SK-N-SH (cell line): ENCODE data around the gene PPA2.

Experiments used
- CHD2 ChIP-seq: fragments of 150-350 bp; IDR thresholded peaks from 2 replicates; pipeline ENCODE4 v1.6.1; 2018; ENCODE audit warnings: low read length; ENCODE audit not compliant: partially characterized antibody
- CTCF ChIP-seq: fragments of 200-600 bp; sonication (generic); IDR thresholded peaks from 2 replicates; pipeline ENCODE4 v1.6.1; 2017; ENCODE audit warnings: antibody characterized with exemption, mild to moderate bottlenecking, moderate library complexity
- EZH2phosphoT487 ChIP-seq: fragments of 200-600 bp; sonication (generic); IDR thresholded peaks from 2 replicates; pipeline ENCODE4 v1.6.1; 2017; ENCODE audit warnings: low read depth, mixed run types, mild to moderate bottlenecking, antibody characterized with exemption, moderate library complexity, borderline replicate concordance
- FOSL2 ChIP-seq: IDR thresholded peaks from 2 replicates; pipeline ENCODE4 v1.4.0; 2012; ENCODE audit warnings: low read depth, mild to moderate bottlenecking, moderate library complexity, borderline replicate concordance
- GABPA ChIP-seq: IDR thresholded peaks from 2 replicates; pipeline ENCODE4 v1.4.0; 2012; ENCODE audit warnings: low read depth, mild to moderate bottlenecking
- POLR2AphosphoS5 ChIP-seq: IDR thresholded peaks from 2 replicates; pipeline ENCODE4 v1.6.1; 2012; ENCODE audit warnings: low read depth, low read length
- RFX5 ChIP-seq: IDR thresholded peaks from 2 replicates; pipeline ENCODE4 v1.6.1; 2012; ENCODE audit warnings: mild to moderate bottlenecking, improper control_type of control experiment, low read length
- SIN3A ChIP-seq: IDR thresholded peaks from 2 replicates; pipeline ENCODE4 v1.6.1; 2012; ENCODE audit warnings: low read depth, mild to moderate bottlenecking, low read length, moderate library complexity, borderline replicate concordance
- SMC3 ChIP-seq: IDR thresholded peaks from 2 replicates; pipeline ENCODE4 v1.6.1; 2012; ENCODE audit warnings: low read depth, low read length, improper control_type of control experiment
- USF2 ChIP-seq: fragments of 150-350 bp; IDR thresholded peaks from 2 replicates; pipeline ENCODE4 v1.6.1; 2017; ENCODE audit warnings: antibody characterized with exemption, low read length, low read depth, borderline replicate concordance
- YY1 ChIP-seq: IDR thresholded peaks from 2 replicates; pipeline ENCODE4 v1.4.0; 2012; ENCODE audit warnings: low read depth, mild to moderate bottlenecking
- TF ChIP-seq, protein P1 (sequence below): IDR thresholded peaks from 2 replicates; pipeline ENCODE4 v1.6.1; 2012; ENCODE audit warnings: mild to moderate bottlenecking, low read depth, low read length, moderate library complexity

DNA sequence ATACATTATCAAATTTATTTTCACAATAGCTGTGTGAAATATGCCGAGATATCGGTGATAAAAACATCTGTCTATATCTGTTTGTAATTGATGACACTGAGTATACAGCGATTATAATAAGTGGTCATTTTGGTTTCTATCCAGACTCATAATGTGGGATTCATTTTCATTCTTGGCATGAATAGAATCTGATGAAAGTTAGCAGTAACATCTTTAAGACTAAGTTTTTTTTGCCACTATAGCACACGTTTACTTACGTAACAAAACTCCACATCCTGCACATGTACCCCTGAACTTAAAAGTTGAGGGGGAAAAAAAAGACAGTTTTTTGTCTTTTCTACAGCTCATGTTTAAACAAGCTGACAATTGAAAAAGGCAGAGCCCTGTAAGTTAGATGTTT is 86.4 kb downstream of the PPA2 start:
- TF ChIP-seq CTCF (no peak), EZH2phosphoT487 (no peak), USF2 (no peak), SIN3A (no peak), SMC3 (no peak), RFX5 (no peak), YY1 (no peak), GABPA (no peak), POLR2AphosphoS5 (no peak), CHD2 (no peak), FOSL2 (no peak)
- TF ChIP-seq, protein P1, sequence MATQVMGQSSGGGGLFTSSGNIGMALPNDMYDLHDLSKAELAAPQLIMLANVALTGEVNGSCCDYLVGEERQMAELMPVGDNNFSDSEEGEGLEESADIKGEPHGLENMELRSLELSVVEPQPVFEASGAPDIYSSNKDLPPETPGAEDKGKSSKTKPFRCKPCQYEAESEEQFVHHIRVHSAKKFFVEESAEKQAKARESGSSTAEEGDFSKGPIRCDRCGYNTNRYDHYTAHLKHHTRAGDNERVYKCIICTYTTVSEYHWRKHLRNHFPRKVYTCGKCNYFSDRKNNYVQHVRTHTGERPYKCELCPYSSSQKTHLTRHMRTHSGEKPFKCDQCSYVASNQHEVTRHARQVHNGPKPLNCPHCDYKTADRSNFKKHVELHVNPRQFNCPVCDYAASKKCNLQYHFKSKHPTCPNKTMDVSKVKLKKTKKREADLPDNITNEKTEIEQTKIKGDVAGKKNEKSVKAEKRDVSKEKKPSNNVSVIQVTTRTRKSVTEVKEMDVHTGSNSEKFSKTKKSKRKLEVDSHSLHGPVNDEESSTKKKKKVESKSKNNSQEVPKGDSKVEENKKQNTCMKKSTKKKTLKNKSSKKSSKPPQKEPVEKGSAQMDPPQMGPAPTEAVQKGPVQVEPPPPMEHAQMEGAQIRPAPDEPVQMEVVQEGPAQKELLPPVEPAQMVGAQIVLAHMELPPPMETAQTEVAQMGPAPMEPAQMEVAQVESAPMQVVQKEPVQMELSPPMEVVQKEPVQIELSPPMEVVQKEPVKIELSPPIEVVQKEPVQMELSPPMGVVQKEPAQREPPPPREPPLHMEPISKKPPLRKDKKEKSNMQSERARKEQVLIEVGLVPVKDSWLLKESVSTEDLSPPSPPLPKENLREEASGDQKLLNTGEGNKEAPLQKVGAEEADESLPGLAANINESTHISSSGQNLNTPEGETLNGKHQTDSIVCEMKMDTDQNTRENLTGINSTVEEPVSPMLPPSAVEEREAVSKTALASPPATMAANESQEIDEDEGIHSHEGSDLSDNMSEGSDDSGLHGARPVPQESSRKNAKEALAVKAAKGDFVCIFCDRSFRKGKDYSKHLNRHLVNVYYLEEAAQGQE = no peak
